Spleen (tissue), 7 donors: ENCODE results near the gene SEPTIN10.

Source experiments
- CTCF ChIP-seq, 11 experiments: fragments of 200-600 bp in 7 of 11; fragments of 450-650 bp in 4 of 11; sonication (generic) in 4 of 11; IDR thresholded peaks in 8 of 11; conservative IDR thresholded peaks in 3 of 11; 1 replicate in 7 of 11; 2 replicates in 4 of 11; pipeline versions ENCODE4 v1.4.0 to v1.8.0; 2016 to 2021; ENCODE audit warnings: antibody characterized with exemption in 11 of 11, inconsistent platforms in 4 of 11, mild to moderate bottlenecking in 1 of 11
- POLR2A ChIP-seq, 3 donors: fragments of 450-650 bp; IDR thresholded peaks; one replicate each; pipeline ENCODE4 v1.5.1; 2017; ENCODE audit warnings: antibody characterized with exemption in 3 of 3, mild to moderate bottlenecking in 1 of 3
- POLR2AphosphoS5 ChIP-seq, 3 donors: sonication (generic); formaldehyde crosslinking; IDR thresholded peaks; one replicate each; pipeline ENCODE4 v1.5.1; 2017; ENCODE audit warnings: antibody characterized with exemption in 3 of 3
- donor health status: DM: no; HTN: no; CAD: no; lungs with moderate emphysema.
- donor health status: DM: no; HTN: no; CAD: no.
- donor health status: DM: no; HTN: no; CAD: no.

GRCh38 chr2:109519513-109519912 is 94.3 kb downstream of the SEPTIN10 start:
- TF ChIP-seq CTCF (IDR thresholded peaks at IDR 0.05 in 8 of 11, conservative IDR thresholded peaks at IDR 0.05 in 3 of 11) (no peak), POLR2AphosphoS5 (IDR thresholded peaks at IDR 0.05) (no peak), POLR2A (IDR thresholded peaks at IDR 0.05) (no peak)
